A549 (cell line): Measurements from ENCODE around the gene ATM.

Experiments used
- CEBPB ChIP-seq, 2 experiments: fragments of >200 bp in 1 of 2; sonication (Bioruptor Twin) in 1 of 2; formaldehyde crosslinking in 1 of 2; IDR thresholded peaks; 2 replicates each; pipeline ENCODE4 v1.6.1; 2012 to 2016
- EP300 ChIP-seq, 2 experiments: fragments of >200 bp; sonication (Bioruptor Twin); formaldehyde crosslinking; IDR thresholded peaks; 2 replicates in 1 of 2; 3 replicates in 1 of 2; pipeline ENCODE4 v1.6.1; 2016 to 2017
- ESRRA ChIP-seq: fragments of 150-350 bp; IDR thresholded peaks from 2 replicates; pipeline ENCODE4 v1.6.1; 2014; ENCODE audit warnings: mild to moderate bottlenecking, low read length, borderline replicate concordance
- GATA3 ChIP-seq: IDR thresholded peaks from 2 replicates; pipeline ENCODE4 v1.6.1; 2012; ENCODE audit warnings: borderline replicate concordance
- HEYL ChIP-seq: fragments of 250-450 bp; sonication (Bioruptor Pico); IDR thresholded peaks from 2 replicates; pipeline ENCODE4 v1.8.0; 2021; ENCODE audit warnings: mild to moderate bottlenecking, moderate library complexity
- JUNB ChIP-seq: fragments of >200 bp; sonication (Bioruptor Twin); formaldehyde crosslinking; IDR thresholded peaks from 2 replicates; pipeline ENCODE4 v1.6.1; 2016
- KDM5A ChIP-seq: fragments of 200-600 bp; sonication (generic); IDR thresholded peaks from 2 replicates; pipeline ENCODE4 v1.6.1; 2016; ENCODE audit warnings: antibody characterized with exemption, mild to moderate bottlenecking
- PHF8 ChIP-seq: fragments of 200-600 bp; sonication (generic); IDR thresholded peaks from 2 replicates; pipeline ENCODE4 v1.6.1; 2016; ENCODE audit warnings: low read depth, mild to moderate bottlenecking, antibody characterized with exemption, moderate library complexity, borderline replicate concordance
- POLR2A ChIP-seq: IDR thresholded peaks from 2 replicates; pipeline ENCODE4 v1.6.1; 2012; ENCODE audit warnings: mild to moderate bottlenecking, low read length
- POLR2AphosphoS2 ChIP-seq: conservative IDR thresholded peaks from 2 replicates; pipeline ENCODE4 v1.6.1; 2012; ENCODE audit warnings: low read length, improper control_type of control experiment, inconsistent platforms
- RAD21 ChIP-seq, 2 experiments: fragments of >200 bp in 1 of 2; sonication (Bioruptor Twin) in 1 of 2; formaldehyde crosslinking in 1 of 2; IDR thresholded peaks in 1 of 2; conservative IDR thresholded peaks in 1 of 2; 2 replicates in 1 of 2; 3 replicates in 1 of 2; pipeline ENCODE4 v1.6.1; 2012 to 2018; ENCODE audit warnings: inconsistent platforms in 1 of 2
- REST ChIP-seq: fragments of 200-600 bp; sonication (generic); IDR thresholded peaks from 2 replicates; pipeline ENCODE4 v1.6.1; 2016; ENCODE audit warnings: antibody characterized with exemption, mild to moderate bottlenecking, moderate library complexity
- RNF2 ChIP-seq: fragments of 200-600 bp; sonication (generic); IDR thresholded peaks from 2 replicates; pipeline ENCODE4 v1.6.1; 2016; ENCODE audit warnings: low read depth, mild to moderate bottlenecking, antibody characterized with exemption, moderate library complexity, borderline replicate concordance
- TF ChIP-seq, protein P1 (sequence below): fragments of >200 bp; sonication (Bioruptor Twin); formaldehyde crosslinking; IDR thresholded peaks from 3 replicates; pipeline ENCODE4 v1.5.1; 2016

GRCh38 chr11:108199446-108200321 lies 23.2 kb upstream of the ATM start:
- TF ChIP-seq HEYL (CRISPR knock-in tag) (no peak), RNF2 (no peak), RAD21 (conservative IDR thresholded peaks at IDR 0.05 in 1 of 2, IDR thresholded peaks at IDR 0.05 in 1 of 2) (no peak), CEBPB (IDR thresholded peaks at IDR 0.05) (no peak), JUNB (no peak), GATA3 (no peak), ESRRA (no peak), POLR2AphosphoS2 (no peak), EP300 (IDR thresholded peaks at IDR 0.05) (no peak), PHF8 (no peak), REST (no peak), POLR2A (no peak), KDM5A (no peak)
- TF ChIP-seq, protein P1, sequence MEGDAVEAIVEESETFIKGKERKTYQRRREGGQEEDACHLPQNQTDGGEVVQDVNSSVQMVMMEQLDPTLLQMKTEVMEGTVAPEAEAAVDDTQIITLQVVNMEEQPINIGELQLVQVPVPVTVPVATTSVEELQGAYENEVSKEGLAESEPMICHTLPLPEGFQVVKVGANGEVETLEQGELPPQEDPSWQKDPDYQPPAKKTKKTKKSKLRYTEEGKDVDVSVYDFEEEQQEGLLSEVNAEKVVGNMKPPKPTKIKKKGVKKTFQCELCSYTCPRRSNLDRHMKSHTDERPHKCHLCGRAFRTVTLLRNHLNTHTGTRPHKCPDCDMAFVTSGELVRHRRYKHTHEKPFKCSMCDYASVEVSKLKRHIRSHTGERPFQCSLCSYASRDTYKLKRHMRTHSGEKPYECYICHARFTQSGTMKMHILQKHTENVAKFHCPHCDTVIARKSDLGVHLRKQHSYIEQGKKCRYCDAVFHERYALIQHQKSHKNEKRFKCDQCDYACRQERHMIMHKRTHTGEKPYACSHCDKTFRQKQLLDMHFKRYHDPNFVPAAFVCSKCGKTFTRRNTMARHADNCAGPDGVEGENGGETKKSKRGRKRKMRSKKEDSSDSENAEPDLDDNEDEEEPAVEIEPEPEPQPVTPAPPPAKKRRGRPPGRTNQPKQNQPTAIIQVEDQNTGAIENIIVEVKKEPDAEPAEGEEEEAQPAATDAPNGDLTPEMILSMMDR: no peak
